ENCODE results near the gene PLEK. TPM values are rescaled to one million over a fixed set of nuclear protein-coding genes. Genes with fewer than 3 reads are reported as not detected.
"Not testable (repeated sequence)": the region's sequence is repeated elsewhere in the genome, so short reads cannot be mapped to it uniquely, and the experiment has no call there.

Gene PLEK
- polyA plus RNA-seq, 1 donor from 2014 or later: 110 TPM

- H3K27me3 Mint-ChIP-seq: no peaks in the 10 kb centered on the region
- no peaks in the 10 kb centered on the region for H3K9me3 Mint-ChIP-seq
- H3K4me1 Mint-ChIP-seq: peaks cover 25 to 33% (median 31%) of the 10 kb centered on the region in 3 donors
- peaks cover 2% of the 10 kb centered on the region for H3K36me3 Mint-ChIP-seq
- peak overlapping the region in 1 of 4 donors; percentile 16 for H3K4me3 Mint-ChIP-seq
- peak overlapping the region in 2 of 3 donors; percentile 63 for H3K27ac Mint-ChIP-seq
Observed at GRCh38 chr2:68441994-68442322, 76.9 kb downstream of the PLEK start.

GRCh38 chr2:68446425-68446824, 81.3 kb downstream of the PLEK start:
- H3K36me3 Mint-ChIP-seq, H3K4me1 Mint-ChIP-seq, H3K27ac Mint-ChIP-seq, H3K27me3 Mint-ChIP-seq, H3K4me3 Mint-ChIP-seq, H3K9me3 Mint-ChIP-seq: not testable (repeated sequence)

Other genes starting within 250 kb of the PLEK start
- 17.9 TPM for gene PNO1, start 207.4 kb upstream of the PLEK start, polyA plus RNA-seq
- gene PPP3R1, start 112.8 kb upstream of the PLEK start, polyA plus RNA-seq: 1.7 TPM
- gene CNRIP1, start 45.3 kb upstream of the PLEK start, polyA plus RNA-seq: not detected
- gene FBXO48, start 102.0 kb downstream of the PLEK start, polyA plus RNA-seq: 0.44 TPM
- 2.3 TPM for gene APLF, start 102.3 kb downstream of the PLEK start, polyA plus RNA-seq

All from IgD-negative memory B cell (primary cell).